Measurements from ENCODE around the gene NOS2.

DNA sequence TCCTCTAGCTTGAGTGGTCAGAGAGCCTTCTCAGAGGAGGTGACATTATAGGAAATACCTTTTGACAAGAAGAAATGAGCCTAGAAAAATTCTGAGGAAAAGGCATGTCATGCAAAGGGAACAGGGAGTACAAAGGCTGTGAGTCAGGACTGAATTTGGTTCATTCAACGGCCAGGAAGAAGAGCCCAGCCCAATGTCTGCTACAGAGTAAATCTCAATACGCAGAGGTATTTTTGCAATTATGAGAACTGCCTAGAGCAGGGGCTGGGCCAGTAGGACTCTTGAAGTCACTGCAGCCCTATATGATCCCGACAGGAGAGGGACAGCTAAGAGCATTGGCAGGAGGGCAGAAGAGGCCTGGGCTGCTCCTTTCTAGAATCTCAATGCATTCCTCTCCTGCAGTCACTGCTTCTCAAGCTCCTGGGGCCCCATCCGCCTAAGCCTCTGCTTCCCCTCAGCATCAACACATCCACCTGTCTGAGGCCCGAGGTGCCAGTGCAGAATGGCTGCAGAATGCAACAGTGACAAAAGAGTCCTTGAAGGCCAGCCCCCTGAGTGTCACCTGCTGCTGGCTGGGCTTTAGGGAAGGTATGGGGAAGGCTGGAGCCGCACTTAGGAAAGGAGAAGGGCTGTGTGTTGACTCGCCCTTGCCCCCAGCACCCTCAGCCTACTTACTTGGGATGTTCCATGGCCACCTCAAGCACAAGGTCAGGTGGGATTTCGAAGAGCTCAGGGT, 20.1 kb downstream of the NOS2 start:
- TF ChIP-seq, protein P1, sequence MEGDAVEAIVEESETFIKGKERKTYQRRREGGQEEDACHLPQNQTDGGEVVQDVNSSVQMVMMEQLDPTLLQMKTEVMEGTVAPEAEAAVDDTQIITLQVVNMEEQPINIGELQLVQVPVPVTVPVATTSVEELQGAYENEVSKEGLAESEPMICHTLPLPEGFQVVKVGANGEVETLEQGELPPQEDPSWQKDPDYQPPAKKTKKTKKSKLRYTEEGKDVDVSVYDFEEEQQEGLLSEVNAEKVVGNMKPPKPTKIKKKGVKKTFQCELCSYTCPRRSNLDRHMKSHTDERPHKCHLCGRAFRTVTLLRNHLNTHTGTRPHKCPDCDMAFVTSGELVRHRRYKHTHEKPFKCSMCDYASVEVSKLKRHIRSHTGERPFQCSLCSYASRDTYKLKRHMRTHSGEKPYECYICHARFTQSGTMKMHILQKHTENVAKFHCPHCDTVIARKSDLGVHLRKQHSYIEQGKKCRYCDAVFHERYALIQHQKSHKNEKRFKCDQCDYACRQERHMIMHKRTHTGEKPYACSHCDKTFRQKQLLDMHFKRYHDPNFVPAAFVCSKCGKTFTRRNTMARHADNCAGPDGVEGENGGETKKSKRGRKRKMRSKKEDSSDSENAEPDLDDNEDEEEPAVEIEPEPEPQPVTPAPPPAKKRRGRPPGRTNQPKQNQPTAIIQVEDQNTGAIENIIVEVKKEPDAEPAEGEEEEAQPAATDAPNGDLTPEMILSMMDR (IDR thresholded peaks at IDR 0.05; ENCODE audit: poor library complexity), result no peak
- TF ChIP-seq EZH2 (IDR thresholded peaks at IDR 0.05; ENCODE audit: borderline replicate concordance), result no peak
- TF ChIP-seq EZH2phosphoT487 (IDR thresholded peaks at IDR 0.05; ENCODE audit: low read depth, severe bottlenecking, unreplicated experiment), result no peak

Data from hepatocyte (in vitro differentiated cells).